ENCODE data around the gene FFAR4. TPM values are rescaled to one million over a fixed set of nuclear protein-coding genes. Genes with fewer than 3 reads are reported as not detected.
A peak's percentile ranks its signal among the peaks of the same experiment; 100 is the strongest.

The FFAR4 gene
- total RNA-seq, 1 donor from 2014 or later: not detected

DNA sequence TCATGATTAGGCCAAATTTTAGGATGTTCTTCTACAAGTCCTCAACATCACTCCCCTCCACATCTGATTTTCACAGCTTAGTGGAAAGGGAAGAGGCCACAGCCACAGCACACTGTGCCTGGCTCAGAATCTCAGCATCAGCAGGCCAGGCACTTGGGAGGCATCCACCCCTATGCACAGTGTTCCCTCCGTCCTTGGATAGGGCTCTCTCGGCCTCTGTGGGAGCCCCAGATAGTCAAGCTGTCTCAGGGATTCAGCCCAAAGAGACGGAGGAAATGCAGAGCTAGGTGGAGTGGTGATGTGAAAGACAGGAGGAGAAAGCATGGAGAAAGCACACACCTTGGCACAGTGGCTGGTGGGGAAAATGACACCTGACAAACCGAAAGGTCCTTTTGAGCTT is 33.3 kb downstream of the FFAR4 start:
- DNase-seq (ENCODE audit: low read depth): no peak

DNA sequence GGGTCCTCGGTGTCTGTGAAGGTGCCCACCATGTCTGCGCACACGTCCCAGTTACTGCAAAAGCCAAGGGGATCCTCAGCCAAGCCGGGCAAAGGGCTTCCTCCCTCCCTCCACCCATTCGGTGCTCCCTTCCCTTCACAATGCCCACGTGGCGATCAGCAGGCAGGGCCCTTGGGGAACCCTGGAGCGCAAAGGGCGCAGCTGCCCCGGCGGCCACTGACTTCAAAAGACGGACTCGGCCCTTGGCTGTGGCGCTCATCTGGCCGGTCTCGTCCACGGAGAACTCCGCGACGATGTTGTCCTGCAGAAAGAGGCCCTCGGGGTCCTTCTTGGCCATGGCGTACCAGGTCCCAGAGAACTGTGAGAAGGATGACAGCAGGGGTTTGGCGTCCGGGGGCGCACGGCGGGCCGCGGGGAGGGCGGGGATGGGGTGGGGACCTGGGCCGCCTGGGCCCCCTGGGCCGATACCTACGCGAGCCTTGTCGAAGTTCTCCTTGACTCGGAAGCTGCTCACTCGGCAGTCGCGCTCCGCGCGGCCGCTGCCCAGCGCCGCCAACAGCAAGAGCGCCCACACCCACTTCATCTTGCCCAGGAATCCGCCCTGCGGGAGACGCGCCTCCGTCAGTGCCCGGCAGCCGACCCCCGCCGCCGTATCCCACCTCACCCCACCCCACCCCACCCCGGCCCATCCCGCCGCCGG is 34.1 kb downstream of the FFAR4 start:
- DNase-seq (ENCODE audit: low read depth): peak; percentile 10

DNA sequence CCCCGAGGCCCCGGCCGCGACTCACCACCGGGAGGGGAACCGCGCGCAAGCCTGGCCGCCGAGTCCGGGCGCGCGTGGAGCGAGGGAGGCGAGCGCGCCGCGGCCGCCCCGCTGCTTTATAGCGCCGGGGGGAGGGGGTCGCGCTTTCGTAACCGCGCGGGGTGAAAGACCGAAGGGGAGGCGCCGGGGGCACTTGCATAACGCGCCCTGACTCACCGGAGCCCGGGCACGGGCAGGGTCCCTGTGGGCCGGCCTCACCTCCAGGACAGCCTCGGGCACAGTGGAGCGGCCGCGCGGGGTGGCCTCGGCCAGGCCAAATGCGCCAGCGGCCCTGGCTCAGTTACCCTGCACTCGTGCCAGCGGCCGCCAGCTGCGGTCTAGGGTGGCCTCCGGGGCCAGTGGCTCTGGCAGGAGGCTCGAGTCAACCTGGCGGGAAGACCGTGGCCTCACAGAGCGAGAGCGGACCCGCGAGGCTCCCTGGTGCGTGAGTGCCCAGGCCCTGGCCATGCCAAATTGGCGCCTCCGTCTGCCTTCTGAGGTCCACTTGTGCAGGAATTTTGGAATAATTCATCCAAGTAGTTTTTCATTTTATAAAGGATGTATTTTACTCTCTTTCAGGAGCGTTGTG is 34.8 kb downstream of the FFAR4 start, which contains the start of gene RBP4:
Gene RBP4, minus strand, starts transcription at position 90 of the 628 bp plus-strand sequence. CDS start 207 bp downstream, outside the sequence.
- no peak for DNase-seq (ENCODE audit: low read depth)

DNA sequence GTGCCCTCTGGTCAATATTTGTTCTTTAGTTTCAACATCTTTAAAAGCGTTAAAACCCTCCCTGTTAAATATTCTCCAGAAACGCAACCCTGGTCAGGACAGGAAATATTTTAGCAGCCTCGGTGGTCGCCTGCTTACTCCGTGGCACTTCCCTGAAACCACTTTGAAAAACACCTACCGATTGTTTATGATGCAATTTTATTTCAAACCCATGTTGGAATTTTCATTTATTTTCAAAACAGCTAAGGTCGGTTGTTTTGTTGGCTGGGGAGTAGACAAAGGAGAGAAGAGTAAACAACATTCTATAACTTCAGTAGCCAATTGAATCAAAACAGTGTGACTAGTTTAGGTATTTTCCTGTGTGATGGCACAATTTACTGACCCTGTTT is 35.3 kb downstream of the FFAR4 start:
- peak; percentile 4 for DNase-seq (ENCODE audit: low read depth)

DNA sequence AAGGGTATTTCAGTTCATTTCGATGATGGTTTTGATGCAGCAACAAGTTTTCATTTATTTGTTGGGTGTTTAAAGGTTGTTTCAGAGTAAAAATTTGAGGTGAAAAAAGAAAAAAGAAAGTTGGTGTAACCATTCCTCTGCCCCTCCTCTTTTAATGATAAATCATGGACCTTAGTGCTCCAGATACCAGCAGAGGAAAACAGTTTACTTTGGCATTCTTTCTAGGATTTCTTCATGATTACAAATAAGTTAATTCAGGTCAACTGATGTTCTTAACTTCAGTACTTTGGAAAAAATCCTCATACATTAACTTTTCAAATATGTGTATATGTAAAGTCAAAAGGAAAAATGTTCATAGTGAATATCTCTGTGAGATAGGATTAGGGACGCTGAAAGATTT is 36.6 kb downstream of the FFAR4 start:
- no peak for DNase-seq (ENCODE audit: low read depth)

- DNase-seq (ENCODE audit: low read depth): no peak
Measured at GRCh38 chr10:93604146-93604545, 37.7 kb downstream of the FFAR4 start.

DNA sequence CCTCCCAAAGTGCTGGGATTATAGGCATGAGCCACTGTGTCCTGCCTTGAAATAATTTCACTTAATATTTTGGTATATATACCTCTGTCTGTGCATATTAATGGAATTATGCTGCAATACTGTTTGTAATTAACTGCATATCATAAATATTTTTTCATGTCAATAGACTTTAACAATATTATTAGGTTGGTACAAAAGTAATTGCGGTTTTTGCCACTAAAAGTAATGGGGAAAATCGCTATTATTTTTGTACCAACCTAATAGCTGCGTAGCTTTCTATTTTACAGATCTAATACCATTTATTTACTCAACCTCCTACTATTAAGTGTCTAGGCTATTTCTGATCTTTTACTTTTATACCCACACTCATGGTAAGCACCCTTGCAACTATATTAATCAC is 42.0 kb downstream of the FFAR4 start:
- no peak for DNase-seq (ENCODE audit: low read depth)

- no peak for DNase-seq (ENCODE audit: low read depth)
Measured at GRCh38 chr10:93612311-93612710, 45.8 kb downstream of the FFAR4 start, which contains the start of gene PDE6C. PDE6C (plus strand) TSS chr10:93612537; CDS start chr10:93612726, 189 bp downstream.

DNA sequence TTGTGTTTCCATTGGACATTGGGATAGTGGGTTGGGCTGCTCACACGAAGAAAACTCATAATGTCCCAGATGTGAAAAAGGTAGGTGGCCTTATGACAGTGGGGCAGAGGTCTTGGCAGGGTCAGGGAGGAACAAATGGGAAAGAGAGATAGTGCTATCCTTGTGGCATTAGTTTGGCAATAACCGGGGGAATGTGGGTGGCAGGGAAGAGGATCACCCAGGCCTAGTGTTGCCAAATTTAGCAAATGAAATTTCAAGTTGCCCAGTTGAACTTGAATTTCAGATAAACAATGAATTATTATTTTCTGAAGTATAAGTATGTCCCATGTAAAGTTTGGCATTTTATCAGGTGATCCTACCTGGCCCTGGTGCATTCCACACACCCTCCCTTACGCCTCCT is 46.7 kb downstream of the FFAR4 start:
- no peak for DNase-seq (ENCODE audit: low read depth)

- no peak for DNase-seq (ENCODE audit: low read depth)
Measured at GRCh38 chr10:93614101-93614825, 47.8 kb downstream of the FFAR4 start.

DNA sequence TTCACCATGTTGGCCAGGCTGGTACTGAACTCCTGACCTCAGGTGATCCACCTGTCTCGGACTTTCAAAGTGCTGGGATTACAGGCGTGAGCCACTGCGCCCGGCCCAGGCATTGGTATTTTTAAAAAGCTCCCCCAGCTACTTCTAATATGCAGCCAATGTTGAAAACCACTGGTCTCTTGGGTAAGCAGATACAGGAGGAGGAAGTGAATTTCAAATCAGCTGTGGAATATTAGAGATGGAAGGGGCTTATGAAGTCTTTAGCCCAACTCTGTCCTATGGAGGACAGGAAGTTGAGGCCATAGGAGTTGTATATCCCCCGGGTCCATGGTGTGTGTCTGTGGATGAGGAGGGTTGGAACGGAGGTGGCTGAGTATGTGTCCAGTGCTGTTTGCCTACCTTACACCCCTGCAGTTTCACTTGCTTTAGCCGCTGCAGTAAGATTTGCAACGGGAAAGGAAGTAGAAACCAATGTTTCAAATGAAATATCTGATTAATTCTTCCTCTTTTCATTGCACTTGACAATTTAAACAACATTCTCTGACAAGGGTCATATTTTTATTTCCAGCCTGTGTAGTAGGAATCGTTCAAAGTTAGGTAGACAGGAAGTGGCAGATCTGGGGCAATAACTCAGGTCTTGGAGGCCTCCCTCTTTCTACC is 49.2 kb downstream of the FFAR4 start:
- no peak for DNase-seq (ENCODE audit: low read depth)

DNA sequence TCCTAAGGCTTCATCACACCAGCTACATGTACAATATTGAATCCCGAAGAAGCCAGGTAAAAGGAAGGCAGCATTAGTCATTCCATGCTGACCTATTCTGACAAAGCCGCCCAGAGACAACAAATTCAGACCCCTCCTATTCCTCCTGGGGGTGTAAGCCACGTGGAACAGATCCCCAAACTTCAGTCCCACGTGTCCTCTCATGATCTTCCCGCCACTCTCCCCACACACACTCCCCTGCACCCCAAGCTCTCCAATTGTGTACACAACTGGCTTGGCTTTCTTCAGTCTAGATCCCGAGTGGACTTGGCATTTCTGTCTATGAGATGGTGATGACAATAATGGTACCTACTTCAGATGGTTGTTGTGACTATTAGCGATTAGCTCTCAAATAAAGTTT is 54.5 kb downstream of the FFAR4 start:
- no peak for DNase-seq (ENCODE audit: low read depth)

DNA sequence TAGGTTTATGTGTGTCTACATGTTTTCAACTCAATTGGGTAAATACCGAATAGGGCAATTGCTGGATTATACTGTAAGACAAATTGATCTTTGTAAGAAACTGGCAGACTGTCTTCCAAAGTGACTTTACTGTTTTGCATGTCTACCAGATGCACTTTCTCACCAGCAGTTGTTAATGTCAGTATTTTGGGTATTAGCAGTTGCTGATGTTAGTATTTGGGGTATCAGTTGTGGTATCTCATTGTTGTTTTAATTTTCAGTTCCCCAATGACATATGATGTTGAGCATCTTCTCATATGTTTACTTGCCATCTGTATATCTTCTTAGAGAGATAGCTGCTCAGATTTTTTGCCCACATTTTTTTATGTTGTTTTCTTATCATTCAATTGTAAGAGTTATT is 56.5 kb downstream of the FFAR4 start:
- DNase-seq (ENCODE audit: low read depth): no peak

GRCh38 chr10:93628858-93629257 is 62.4 kb downstream of the FFAR4 start:
- DNase-seq (ENCODE audit: low read depth): no peak

DNA sequence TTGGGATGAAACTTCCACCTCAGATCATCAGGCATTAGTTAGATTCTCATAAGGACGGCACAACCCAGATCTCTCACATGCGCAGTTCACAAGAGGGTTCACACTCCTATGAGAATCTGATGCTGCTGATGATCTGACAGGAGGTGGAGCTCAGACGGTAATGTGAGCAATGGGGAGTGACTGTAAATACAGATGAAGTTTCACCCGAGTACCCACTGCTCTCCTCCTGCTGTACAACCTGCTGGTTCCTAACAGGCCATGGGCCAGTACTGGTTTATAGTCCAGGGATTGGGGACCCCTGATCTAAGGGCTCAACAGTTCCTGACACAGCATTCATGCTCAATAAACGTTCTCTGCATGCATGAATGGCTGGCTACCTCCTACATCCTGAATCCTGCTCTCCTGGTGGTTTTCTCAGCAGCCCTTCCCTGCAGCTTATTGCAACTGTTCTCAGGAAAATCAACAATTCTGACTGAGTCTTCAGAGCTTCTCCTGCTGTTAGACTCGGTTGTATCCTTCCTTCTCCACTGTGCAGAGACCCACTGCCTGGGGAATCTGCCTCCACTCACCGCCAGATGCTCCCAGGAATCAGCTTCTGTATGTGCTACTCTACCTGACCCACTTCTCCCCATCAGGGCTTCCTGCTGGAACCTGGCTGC is 63.3 kb downstream of the FFAR4 start:
- DNase-seq (ENCODE audit: low read depth): peak; percentile 1

GRCh38 chr10:93630625-93631557 is 64.4 kb downstream of the FFAR4 start:
- no peak for DNase-seq (ENCODE audit: low read depth)

Data from renal cortical epithelial cell (primary cell).